A673 (cell line): ENCODE measurements around the gene GPAM. TPM values are rescaled to one million over a fixed set of nuclear protein-coding genes. Genes with fewer than 3 reads are reported as not detected.

Source experiments
- BruUV-seq: library from RNA; stranded (reverse); fragments of 400-500 nt; replicated peaks from 2 replicates; lab custom pipeline; 2021; lab: Mats Ljungman, UMichigan
- CTCF ChIA-PET: fragments of 300-600 bp; sonication (Branson Sonifier 250); formaldehyde crosslinking; loops from one replicate; lab custom pipeline; 2022; ENCODE audit warnings: antibody characterized with exemption; lab: Charles Lee
- POLR2A ChIA-PET: fragments of 300-600 bp; sonication (Branson Sonifier 250); formaldehyde crosslinking; loops from one replicate; lab custom pipeline; 2022; ENCODE audit warnings: antibody characterized with exemption; ENCODE audit not compliant: low non-redundant PET; lab: Charles Lee
- DNase-seq: peaks from one replicate; pipeline ENCODE4 v3.0.0-alpha.2; 2015; ENCODE audit warnings: low spot score
- H3K27ac ChIP-seq: fragments of 200-600 bp; sonication (generic); 2 replicates; pipeline ENCODE4 v1.5.1; 2016; ENCODE audit warnings: mixed run types, low read depth, mild to moderate bottlenecking, mixed read lengths, antibody characterized with exemption, low read length; ENCODE audit not compliant: poor library complexity, severe bottlenecking
- H3K27me3 ChIP-seq: fragments of 200-600 bp; sonication (generic); replicated peaks from 2 replicates; pipeline ENCODE4 v1.6.1; 2017; ENCODE audit warnings: mixed run types, low read depth, mild to moderate bottlenecking, mixed read lengths, antibody characterized with exemption, low read length; ENCODE audit not compliant: insufficient read depth, poor library complexity
- H3K36me3 ChIP-seq: fragments of 200-600 bp; sonication (generic); 2 replicates; pipeline ENCODE4 v1.6.1; 2016; ENCODE audit warnings: mixed run types, mild to moderate bottlenecking, mixed read lengths, antibody characterized with exemption, low read length; ENCODE audit not compliant: insufficient read depth, poor library complexity, severe bottlenecking
- H3K4me1 ChIP-seq: fragments of 200-600 bp; sonication (generic); 2 replicates; pipeline ENCODE4 v1.6.1; 2017; ENCODE audit warnings: mixed run types, mild to moderate bottlenecking, mixed read lengths, antibody characterized with exemption, low read length; ENCODE audit not compliant: insufficient read depth, poor library complexity, severe bottlenecking
- H3K4me3 ChIP-seq: fragments of 200-600 bp; sonication (generic); 2 replicates; pipeline ENCODE4 v1.5.1; 2016; ENCODE audit warnings: low read depth, mixed run types, mild to moderate bottlenecking, mixed read lengths, low read length; ENCODE audit not compliant: poor library complexity, severe bottlenecking
- H3K9me3 ChIP-seq: fragments of 200-600 bp; sonication (generic); 2 replicates; pipeline ENCODE4 v1.6.1; 2016; ENCODE audit warnings: mixed run types, low read depth, mild to moderate bottlenecking, mixed read lengths, antibody characterized with exemption, low read length; ENCODE audit not compliant: poor library complexity, severe bottlenecking
- EZH2 ChIP-seq: fragments of 200-600 bp; sonication (generic); IDR thresholded peaks from 2 replicates; pipeline ENCODE4 v1.6.1; 2017; ENCODE audit warnings: borderline replicate concordance, low read depth, mild to moderate bottlenecking, mixed read lengths, antibody characterized with exemption, low read length; ENCODE audit not compliant: poor library complexity, severe bottlenecking
- intact Hi-C: fragments of 100-400 bp; cut with micrococcal nuclease; formaldehyde crosslinking; loops from one replicate; pipeline ENCODE4 v1.10.0; 2022; ENCODE audit not compliant: unreplicated experiment
- total RNA-seq: library from RNA; stranded (reverse); gene quantifications from 2 replicates; pipeline ENCODE4 v1.2.3, GENCODE V29; 2021
- TF ChIP-seq, protein P1 (sequence below): fragments of 300-800, 200-600 bp; sonication (generic); conservative IDR thresholded peaks from 2 replicates; pipeline ENCODE4 v1.5.1; 2017; ENCODE audit warnings: low read depth, mild to moderate bottlenecking, antibody characterized with exemption, low read length, moderate library complexity, mixed read lengths

Gene GPAM
- total RNA-seq, 1 experiment from 2014 or later, result 18.1 TPM

DNA sequence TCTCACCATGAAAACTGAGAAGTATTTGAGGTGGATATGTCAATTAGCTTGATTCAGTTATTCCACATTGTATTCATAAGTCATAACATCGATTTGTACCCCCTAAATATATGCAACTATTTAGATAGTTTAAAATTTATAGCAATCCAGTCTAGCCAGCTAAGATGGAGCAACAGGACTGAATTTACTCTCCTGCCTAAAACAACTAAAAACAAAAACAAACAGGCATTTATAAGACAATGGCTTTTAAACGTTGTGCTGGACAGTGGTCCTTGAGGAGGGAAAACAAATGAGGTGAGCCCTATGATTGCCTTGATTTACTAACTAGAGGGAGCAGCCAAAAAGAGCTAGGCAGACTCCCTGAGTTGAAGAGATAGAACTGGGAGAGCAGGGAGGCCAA lies 814 bp upstream of the GPAM start:
- Histone ChIP-seq H3K4me1 (peaks cover 7% of the 10 kb centered on the region), H3K4me3 (peak overlapping the region; percentile 86), H3K9me3 (peaks cover 3% of the 10 kb centered on the region), H3K36me3 (peaks cover 5% of the 10 kb centered on the region), H3K27ac (peak overlapping the region; percentile 71), H3K27me3 (no peaks in the 10 kb centered on the region)
- no peak for DNase-seq
- intact Hi-C loops, result loop anchor here (10.0 kb wide), 1 partner anchor 120 kb away; no protein-coding TSS in a partner anchor
- BruUV-seq, result no TSS peak
- no peak for TF ChIP-seq EZH2
- TF ChIP-seq, protein P1, sequence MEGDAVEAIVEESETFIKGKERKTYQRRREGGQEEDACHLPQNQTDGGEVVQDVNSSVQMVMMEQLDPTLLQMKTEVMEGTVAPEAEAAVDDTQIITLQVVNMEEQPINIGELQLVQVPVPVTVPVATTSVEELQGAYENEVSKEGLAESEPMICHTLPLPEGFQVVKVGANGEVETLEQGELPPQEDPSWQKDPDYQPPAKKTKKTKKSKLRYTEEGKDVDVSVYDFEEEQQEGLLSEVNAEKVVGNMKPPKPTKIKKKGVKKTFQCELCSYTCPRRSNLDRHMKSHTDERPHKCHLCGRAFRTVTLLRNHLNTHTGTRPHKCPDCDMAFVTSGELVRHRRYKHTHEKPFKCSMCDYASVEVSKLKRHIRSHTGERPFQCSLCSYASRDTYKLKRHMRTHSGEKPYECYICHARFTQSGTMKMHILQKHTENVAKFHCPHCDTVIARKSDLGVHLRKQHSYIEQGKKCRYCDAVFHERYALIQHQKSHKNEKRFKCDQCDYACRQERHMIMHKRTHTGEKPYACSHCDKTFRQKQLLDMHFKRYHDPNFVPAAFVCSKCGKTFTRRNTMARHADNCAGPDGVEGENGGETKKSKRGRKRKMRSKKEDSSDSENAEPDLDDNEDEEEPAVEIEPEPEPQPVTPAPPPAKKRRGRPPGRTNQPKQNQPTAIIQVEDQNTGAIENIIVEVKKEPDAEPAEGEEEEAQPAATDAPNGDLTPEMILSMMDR, result no peak
- POLR2A ChIA-PET, result no interaction called here
- CTCF ChIA-PET, result no interaction called here

DNA sequence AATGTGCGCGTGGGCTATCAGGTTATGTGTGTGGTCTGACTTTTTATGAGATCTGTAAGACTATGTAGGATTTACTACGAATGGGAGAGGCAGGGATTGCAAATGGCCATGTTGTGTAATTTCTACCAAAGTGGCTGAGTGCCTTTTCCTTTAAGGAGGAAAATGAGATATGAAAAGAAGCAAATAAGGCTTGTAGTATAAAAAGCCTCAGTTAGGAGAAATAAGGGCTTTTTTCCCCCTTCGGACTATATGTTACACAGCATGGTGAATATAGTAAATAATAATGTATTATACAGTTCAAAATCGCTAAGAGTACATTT lies 447 bp upstream of the GPAM start:
- Histone ChIP-seq H3K9me3 (peaks cover 3% of the 10 kb centered on the region), H3K4me1 (peaks cover 7% of the 10 kb centered on the region), H3K36me3 (peaks cover 5% of the 10 kb centered on the region), H3K4me3 (peak overlapping the region; percentile 86), H3K27ac (peak overlapping the region; percentile 71), H3K27me3 (no peaks in the 10 kb centered on the region)
- DNase-seq, result no peak
- CTCF ChIA-PET, result no interaction called here
- intact Hi-C loops, result loop anchor here (10.0 kb wide), 1 partner anchor 121 kb away; no protein-coding TSS in a partner anchor
- TSS peak; percentile 98 for BruUV-seq
- POLR2A ChIA-PET, result interaction anchor here (0.5 kb wide), 1 partner anchor 1540 kb away, joined by 5 read pairs; no protein-coding TSS in a partner anchor
- no peak for TF ChIP-seq EZH2
- TF ChIP-seq, protein P1, result no peak

DNA sequence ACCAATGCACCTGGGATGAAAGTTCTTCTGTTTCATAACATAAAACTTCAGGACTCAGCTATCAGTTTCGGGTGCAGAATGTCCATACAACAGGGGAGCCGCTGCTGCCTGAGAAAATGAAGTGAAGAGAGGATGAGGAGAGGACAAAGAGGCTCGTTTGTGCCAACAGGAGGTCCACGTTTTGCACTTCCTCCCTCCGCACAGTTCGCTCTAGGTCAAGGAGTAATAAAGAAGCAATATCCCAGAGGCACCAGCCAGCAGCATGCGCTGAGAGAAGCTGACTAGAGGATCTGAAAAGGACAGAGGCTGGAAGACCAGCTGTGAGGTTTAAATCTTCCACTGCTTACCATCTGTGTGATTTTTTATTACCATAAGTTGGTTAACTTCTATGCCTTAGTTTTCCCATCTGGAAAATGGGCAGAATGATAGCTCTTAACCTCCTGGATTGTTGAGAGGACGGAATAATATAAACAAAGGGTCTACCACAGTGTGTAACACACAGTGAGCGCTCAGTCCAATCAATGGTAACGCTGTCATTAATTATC lies 709 bp downstream of the GPAM start:
- ChIA-PET CTCF (no interaction called here), POLR2A (interaction anchor here (0.5 to 0.7 kb wide), 2 partner anchors 10 to 1980 kb away, joined by 3 read pairs; no protein-coding TSS in a partner anchor)
- Histone ChIP-seq H3K4me1 (peaks cover 7% of the 10 kb centered on the region), H3K27me3 (no peaks in the 10 kb centered on the region), H3K9me3 (peaks cover 3% of the 10 kb centered on the region), H3K27ac (peak overlapping the region; percentile 71), H3K4me3 (peak overlapping the region; percentile 86), H3K36me3 (peaks cover 5% of the 10 kb centered on the region)
- intact Hi-C loops, result loop anchor here (10.0 kb wide), 1 partner anchor 122 kb away; no protein-coding TSS in a partner anchor
- no peak for DNase-seq
- no TSS peak for BruUV-seq
- no peak for TF ChIP-seq EZH2
- TF ChIP-seq, protein P1, result no peak
